HL-60 (cell line): ENCODE results near the gene CCDC174.

Source experiments
- DNase-seq, 2 experiments: peaks; one replicate each; pipeline ENCODE4 v3.0.0-alpha.2; 2010 to 2020; ENCODE audit warnings: low read depth in 1 of 2, low spot score in 1 of 2
- H3K27ac ChIP-seq: fragments of 250-450 bp; sonication (Bioruptor Pico); replicated peaks from 2 replicates; pipeline ENCODE4 v1.5.1; 2020; ENCODE audit warnings: mild to moderate bottlenecking, moderate library complexity
- H3K27me3 ChIP-seq: fragments of 250-450 bp; sonication (Bioruptor Pico); 2 replicates; pipeline ENCODE4 v1.5.1; 2021; ENCODE audit warnings: mild to moderate bottlenecking, moderate library complexity; ENCODE audit not compliant: insufficient read depth, poor library complexity, severe bottlenecking
- H3K4me3 ChIP-seq: replicated peaks from 2 replicates; pipeline ENCODE4 v1.5.1; 2011; ENCODE audit warnings: mild to moderate bottlenecking, control low read depth, low read length; ENCODE audit not compliant: insufficient read depth
- CTCF ChIP-seq: IDR thresholded peaks from one replicate; pipeline ENCODE4 v1.5.1; 2011; ENCODE audit warnings: low read length, control low read depth, inconsistent platforms; ENCODE audit not compliant: insufficient read depth
- GABPA ChIP-seq: IDR thresholded peaks from 2 replicates; pipeline ENCODE4 v1.6.1; 2012; ENCODE audit warnings: low read depth
- POLR2AphosphoS5 ChIP-seq: IDR thresholded peaks from 2 replicates; pipeline ENCODE4 v1.6.1; 2012; ENCODE audit warnings: low read depth
- SPI1 ChIP-seq: IDR thresholded peaks from 2 replicates; pipeline ENCODE4 v1.6.1; 2012; ENCODE audit warnings: low read depth, mild to moderate bottlenecking, borderline replicate concordance
- TF ChIP-seq, protein P1 (sequence below): IDR thresholded peaks from 2 replicates; pipeline ENCODE4 v1.6.1; 2012; ENCODE audit warnings: low read depth; ENCODE audit not compliant: insufficient replicate concordance

Gene CCDC174

GRCh38 chr3:14628406-14628805, 23.2 kb upstream of the CCDC174 start:
- no peak for DNase-seq
- Histone ChIP-seq H3K4me3 (no peak overlapping the region), H3K27me3 (no peaks in the 10 kb centered on the region), H3K27ac (no peak overlapping the region)
- TF ChIP-seq GABPA: no peak
- no peak for TF ChIP-seq SPI1
- no peak for TF ChIP-seq POLR2AphosphoS5
- TF ChIP-seq, protein P1, sequence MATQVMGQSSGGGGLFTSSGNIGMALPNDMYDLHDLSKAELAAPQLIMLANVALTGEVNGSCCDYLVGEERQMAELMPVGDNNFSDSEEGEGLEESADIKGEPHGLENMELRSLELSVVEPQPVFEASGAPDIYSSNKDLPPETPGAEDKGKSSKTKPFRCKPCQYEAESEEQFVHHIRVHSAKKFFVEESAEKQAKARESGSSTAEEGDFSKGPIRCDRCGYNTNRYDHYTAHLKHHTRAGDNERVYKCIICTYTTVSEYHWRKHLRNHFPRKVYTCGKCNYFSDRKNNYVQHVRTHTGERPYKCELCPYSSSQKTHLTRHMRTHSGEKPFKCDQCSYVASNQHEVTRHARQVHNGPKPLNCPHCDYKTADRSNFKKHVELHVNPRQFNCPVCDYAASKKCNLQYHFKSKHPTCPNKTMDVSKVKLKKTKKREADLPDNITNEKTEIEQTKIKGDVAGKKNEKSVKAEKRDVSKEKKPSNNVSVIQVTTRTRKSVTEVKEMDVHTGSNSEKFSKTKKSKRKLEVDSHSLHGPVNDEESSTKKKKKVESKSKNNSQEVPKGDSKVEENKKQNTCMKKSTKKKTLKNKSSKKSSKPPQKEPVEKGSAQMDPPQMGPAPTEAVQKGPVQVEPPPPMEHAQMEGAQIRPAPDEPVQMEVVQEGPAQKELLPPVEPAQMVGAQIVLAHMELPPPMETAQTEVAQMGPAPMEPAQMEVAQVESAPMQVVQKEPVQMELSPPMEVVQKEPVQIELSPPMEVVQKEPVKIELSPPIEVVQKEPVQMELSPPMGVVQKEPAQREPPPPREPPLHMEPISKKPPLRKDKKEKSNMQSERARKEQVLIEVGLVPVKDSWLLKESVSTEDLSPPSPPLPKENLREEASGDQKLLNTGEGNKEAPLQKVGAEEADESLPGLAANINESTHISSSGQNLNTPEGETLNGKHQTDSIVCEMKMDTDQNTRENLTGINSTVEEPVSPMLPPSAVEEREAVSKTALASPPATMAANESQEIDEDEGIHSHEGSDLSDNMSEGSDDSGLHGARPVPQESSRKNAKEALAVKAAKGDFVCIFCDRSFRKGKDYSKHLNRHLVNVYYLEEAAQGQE: no peak
- no peak for TF ChIP-seq CTCF

- no peaks in the 10 kb centered on the region for H3K27me3 ChIP-seq
- no peak for DNase-seq
- TF ChIP-seq, protein P1: no peak
- no peak for TF ChIP-seq SPI1
- TF ChIP-seq GABPA: no peak
- no peak for TF ChIP-seq CTCF
- TF ChIP-seq POLR2AphosphoS5: no peak
- H3K4me3 ChIP-seq: no peak overlapping the region
- no peak overlapping the region for H3K27ac ChIP-seq
Measured at GRCh38 chr3:14630404-14631100, 21.0 kb upstream of the CCDC174 start.

DNA sequence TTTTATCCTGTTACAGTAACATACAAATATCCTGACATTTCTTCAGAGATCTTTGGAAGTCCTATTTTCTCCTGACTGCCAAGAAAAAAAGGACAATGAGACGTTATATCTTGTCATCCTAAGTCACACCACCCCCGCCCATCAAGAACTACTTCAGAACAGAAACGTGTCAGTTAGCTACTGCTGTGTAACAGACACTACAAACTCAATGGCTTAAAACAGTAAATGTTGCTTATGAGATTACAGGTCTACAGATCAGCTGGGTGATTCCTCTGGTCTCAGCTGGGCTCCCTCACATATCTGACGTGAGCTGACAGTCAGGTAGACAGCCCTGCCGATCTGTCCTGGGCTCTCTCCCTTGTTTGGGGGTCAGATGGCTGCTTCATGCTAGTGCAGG, 20.5 kb upstream of the CCDC174 start:
- TF ChIP-seq, protein P1: no peak
- TF ChIP-seq CTCF (no peak), POLR2AphosphoS5 (no peak), SPI1 (no peak), GABPA (no peak)
- DNase-seq: no peak
- Histone ChIP-seq H3K27me3 (no peaks in the 10 kb centered on the region), H3K27ac (no peak overlapping the region), H3K4me3 (no peak overlapping the region)
